CD4-positive, CD25-positive, alpha-beta regulatory T cell (primary cell): ENCODE measurements around the gene AGAP1. TPM values are rescaled to one million over a fixed set of nuclear protein-coding genes. Genes with fewer than 3 reads are reported as not detected.

Source experiments
- ATAC-seq, 2 donors: fragments of 150-1000 bp; cut with Tn5 transposase; one replicate each; pipeline ENCODE4 v1.10.0; 2021; ENCODE audit warnings: low read depth in 2 of 2, moderate number of reproducible peaks in 2 of 2, moderate library complexity in 1 of 2
- DNase-seq, 3 donors: peaks; one replicate each; pipeline versions ENCODE4 v3.0.0 to v3.0.0-alpha.2; 2012 to 2022; ENCODE audit warnings: mixed read lengths in 1 of 3
- H3K27ac ChIP-seq: one replicate; pipeline ENCODE4 v1.7.0; 2013; ENCODE audit warnings: mild to moderate bottlenecking, low read length; ENCODE audit not compliant: insufficient read depth, poor library complexity, severe bottlenecking
- H3K27me3 ChIP-seq: one replicate; pipeline ENCODE4 v1.7.0; 2013; ENCODE audit warnings: low read length; ENCODE audit not compliant: control insufficient read depth, insufficient read depth
- H3K36me3 ChIP-seq: one replicate; pipeline ENCODE4 v1.7.0; 2013; ENCODE audit warnings: mild to moderate bottlenecking, low read length, moderate library complexity; ENCODE audit not compliant: control insufficient read depth, insufficient read depth
- H3K4me1 ChIP-seq: 2 replicates; pipeline ENCODE4 v1.7.0; 2013; ENCODE audit warnings: mild to moderate bottlenecking, low read length; ENCODE audit not compliant: insufficient read depth, control insufficient read depth, poor library complexity, severe bottlenecking
- H3K4me3 ChIP-seq: one replicate; pipeline ENCODE4 v1.7.0; 2013; ENCODE audit warnings: low read depth, mild to moderate bottlenecking, low read length, moderate library complexity
- H3K9me3 ChIP-seq, 2 experiments: 1 replicate in 1 of 2; 2 replicates in 1 of 2; pipeline ENCODE4 v1.7.0; 2013; ENCODE audit warnings: low read length in 2 of 2, mild to moderate bottlenecking in 1 of 2, moderate library complexity in 1 of 2; ENCODE audit not compliant: control insufficient read depth in 2 of 2
- H3K27ac Mint-ChIP-seq, 3 donors: one replicate each; pipeline ENCODE4 v1.8.0; 2020 to 2022; ENCODE audit warnings: mild to moderate bottlenecking in 3 of 3, mixed read lengths in 3 of 3, moderate library complexity in 2 of 3
- H3K27me3 Mint-ChIP-seq: one replicate; pipeline ENCODE4 v1.8.0; 2022; ENCODE audit warnings: mild to moderate bottlenecking, mixed read lengths
- H3K36me3 Mint-ChIP-seq: one replicate; pipeline ENCODE4 v1.8.0; 2020; ENCODE audit warnings: mixed read lengths
- H3K4me1 Mint-ChIP-seq, 4 donors: one replicate each; pipeline ENCODE4 v1.8.0; 2020 to 2022; ENCODE audit warnings: mixed read lengths in 4 of 4, mild to moderate bottlenecking in 1 of 4
- H3K4me3 Mint-ChIP-seq, 4 donors: one replicate each; pipeline ENCODE4 v1.8.0; 2020 to 2022; ENCODE audit warnings: mild to moderate bottlenecking in 4 of 4, mixed read lengths in 4 of 4, moderate library complexity in 3 of 4
- H3K9me3 Mint-ChIP-seq, 7 donors: one replicate each; pipeline ENCODE4 v1.8.0; 2020 to 2022; ENCODE audit warnings: mixed read lengths in 7 of 7, mild to moderate bottlenecking in 3 of 7, moderate library complexity in 2 of 7
- polyA plus RNA-seq, 4 donors: library from polyadenylated mRNA; unstranded; fragments of 300-500 nt; fragmentation: Illumina TruSeq; gene quantifications; one replicate each; pipeline ENCODE4 v1.2.3, GENCODE V29; 2021
- total RNA-seq: library from RNA; stranded (reverse); gene quantifications from one replicate; pipeline ENCODE4 v1.2.3, GENCODE V29; 2022

AGAP1 gene
- total and polyA plus RNA-seq, 5 donors from 2014 or later = 0.99 TPM; not detected in 4

GRCh38 chr2:235640926-235641723 lies 147.3 kb downstream of the AGAP1 start:
- Mint-ChIP-seq H3K9me3 (no peaks in the 10 kb centered on the region), H3K36me3 (no peaks in the 10 kb centered on the region), H3K4me1 (no peaks in the 10 kb centered on the region), H3K4me3 (no peak overlapping the region), H3K27ac (no peak overlapping the region), H3K27me3 (peaks cover 5% of the 10 kb centered on the region)
- H3K4me3 ChIP-seq = no peak overlapping the region
- H3K9me3 ChIP-seq = no peaks in the 10 kb centered on the region
- no peaks in the 10 kb centered on the region for H3K27me3 ChIP-seq
- DNase-seq (no peak), ATAC-seq (no peak)
- H3K36me3 ChIP-seq = no peaks in the 10 kb centered on the region
- no peaks in the 10 kb centered on the region for H3K4me1 ChIP-seq
- H3K27ac ChIP-seq = no peak overlapping the region

- Mint-ChIP-seq H3K9me3 (no peaks in the 10 kb centered on the region), H3K4me3 (no peak overlapping the region), H3K27ac (no peak overlapping the region), H3K4me1 (no peaks in the 10 kb centered on the region), H3K36me3 (no peaks in the 10 kb centered on the region), H3K27me3 (peaks cover 5% of the 10 kb centered on the region)
- Histone ChIP-seq H3K27ac (no peak overlapping the region), H3K4me3 (no peak overlapping the region), H3K4me1 (no peaks in the 10 kb centered on the region), H3K36me3 (no peaks in the 10 kb centered on the region), H3K27me3 (no peaks in the 10 kb centered on the region), H3K9me3 (no peaks in the 10 kb centered on the region)
- no peak for ATAC-seq
- DNase-seq = no peak
Measured at GRCh38 chr2:235641956-235642355, 148.1 kb downstream of the AGAP1 start.

GRCh38 chr2:235642446-235643098 lies 148.7 kb downstream of the AGAP1 start:
- Mint-ChIP-seq H3K27ac (no peak overlapping the region), H3K4me3 (no peak overlapping the region), H3K9me3 (no peaks in the 10 kb centered on the region), H3K36me3 (no peaks in the 10 kb centered on the region), H3K4me1 (no peaks in the 10 kb centered on the region), H3K27me3 (peaks cover 5% of the 10 kb centered on the region)
- Histone ChIP-seq H3K4me1 (no peaks in the 10 kb centered on the region), H3K4me3 (no peak overlapping the region), H3K27me3 (no peaks in the 10 kb centered on the region), H3K9me3 (no peaks in the 10 kb centered on the region), H3K27ac (no peak overlapping the region), H3K36me3 (no peaks in the 10 kb centered on the region)
- DNase-seq (no peak), ATAC-seq (no peak)

- Mint-ChIP-seq H3K4me3 (no peak overlapping the region), H3K9me3 (peaks cover 0 to 2% (median 0%) of the 10 kb centered on the region in 7 donors), H3K27ac (no peak overlapping the region), H3K4me1 (no peaks in the 10 kb centered on the region), H3K36me3 (no peaks in the 10 kb centered on the region), H3K27me3 (peaks cover 5% of the 10 kb centered on the region)
- Histone ChIP-seq H3K4me1 (no peaks in the 10 kb centered on the region), H3K36me3 (no peaks in the 10 kb centered on the region), H3K4me3 (no peak overlapping the region), H3K27ac (no peak overlapping the region), H3K9me3 (no peaks in the 10 kb centered on the region), H3K27me3 (no peaks in the 10 kb centered on the region)
- ATAC-seq = no peak
- DNase-seq = no peak
Measured at GRCh38 chr2:235643680-235644511, 150.1 kb downstream of the AGAP1 start.

GRCh38 chr2:235647264-235647663 lies 153.4 kb downstream of the AGAP1 start:
- H3K4me3 Mint-ChIP-seq = no peak overlapping the region
- H3K4me3 ChIP-seq = no peak overlapping the region
- H3K36me3 ChIP-seq = no peaks in the 10 kb centered on the region
- peaks cover 0 to 4% (median 0%) of the 10 kb centered on the region in 7 donors for H3K9me3 Mint-ChIP-seq
- DNase-seq = no peak
- H3K4me1 Mint-ChIP-seq = no peaks in the 10 kb centered on the region
- ATAC-seq = no peak
- no peak overlapping the region for H3K27ac Mint-ChIP-seq
- H3K27me3 Mint-ChIP-seq = peaks cover 10% of the 10 kb centered on the region
- no peak overlapping the region for H3K27ac ChIP-seq
- no peaks in the 10 kb centered on the region for H3K36me3 Mint-ChIP-seq
- H3K4me1 ChIP-seq = no peaks in the 10 kb centered on the region
- no peaks in the 10 kb centered on the region for H3K27me3 ChIP-seq
- no peaks in the 10 kb centered on the region for H3K9me3 ChIP-seq

GRCh38 chr2:235647877-235648276 lies 154.0 kb downstream of the AGAP1 start:
- no peaks in the 10 kb centered on the region for H3K36me3 ChIP-seq
- H3K4me1 ChIP-seq = no peaks in the 10 kb centered on the region
- ATAC-seq = no peak
- Mint-ChIP-seq H3K9me3 (peaks cover 0 to 4% (median 0%) of the 10 kb centered on the region in 7 donors), H3K27ac (no peak overlapping the region), H3K4me1 (no peaks in the 10 kb centered on the region), H3K36me3 (no peaks in the 10 kb centered on the region), H3K4me3 (no peak overlapping the region), H3K27me3 (peaks cover 10% of the 10 kb centered on the region)
- no peaks in the 10 kb centered on the region for H3K27me3 ChIP-seq
- H3K4me3 ChIP-seq = no peak overlapping the region
- H3K9me3 ChIP-seq = no peaks in the 10 kb centered on the region
- DNase-seq = no peak
- H3K27ac ChIP-seq = no peak overlapping the region

- DNase-seq (no peak), ATAC-seq (no peak)
- H3K4me1 Mint-ChIP-seq = no peaks in the 10 kb centered on the region
- H3K9me3 Mint-ChIP-seq = peaks cover 0 to 4% (median 0%) of the 10 kb centered on the region in 7 donors
- no peak overlapping the region for H3K27ac ChIP-seq
- H3K27ac Mint-ChIP-seq = no peak overlapping the region
- no peak overlapping the region for H3K4me3 Mint-ChIP-seq
- H3K4me1 ChIP-seq = no peaks in the 10 kb centered on the region
- no peaks in the 10 kb centered on the region for H3K27me3 ChIP-seq
- no peak overlapping the region for H3K4me3 ChIP-seq
- H3K27me3 Mint-ChIP-seq = peaks cover 11% of the 10 kb centered on the region
- H3K9me3 ChIP-seq = no peaks in the 10 kb centered on the region
- no peaks in the 10 kb centered on the region for H3K36me3 Mint-ChIP-seq
- H3K36me3 ChIP-seq = no peaks in the 10 kb centered on the region
Measured at GRCh38 chr2:235649418-235649817, 155.6 kb downstream of the AGAP1 start.
